ENCODE results near the gene PALLD. TPM values are rescaled to one million over a fixed set of nuclear protein-coding genes. Genes with fewer than 3 reads are reported as not detected.

Gene PALLD
- total RNA-seq, 4 donors from 2014 or later = 58.5 to 164 (median 84.2) TPM

DNA sequence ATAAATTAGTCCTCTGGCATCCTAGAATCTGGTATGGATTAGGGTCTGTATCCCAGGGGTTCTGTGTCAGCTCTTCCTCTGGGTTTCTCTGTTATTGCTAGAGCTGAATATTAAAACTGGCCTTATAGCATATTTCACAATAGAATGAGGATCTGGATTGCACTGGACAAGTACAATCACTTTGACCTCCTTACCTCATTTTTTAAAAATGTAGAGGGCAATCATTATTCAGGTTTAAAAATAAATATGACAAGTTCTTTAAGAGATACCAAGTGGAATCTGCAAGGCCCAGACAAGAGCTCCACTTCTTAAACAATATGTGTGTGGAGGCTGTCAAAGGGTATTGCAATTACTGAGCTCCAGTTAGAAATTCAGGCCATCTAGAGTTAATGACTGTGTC is 1.4 kb downstream of the PALLD start:
- TF ChIP-seq, protein P1, sequence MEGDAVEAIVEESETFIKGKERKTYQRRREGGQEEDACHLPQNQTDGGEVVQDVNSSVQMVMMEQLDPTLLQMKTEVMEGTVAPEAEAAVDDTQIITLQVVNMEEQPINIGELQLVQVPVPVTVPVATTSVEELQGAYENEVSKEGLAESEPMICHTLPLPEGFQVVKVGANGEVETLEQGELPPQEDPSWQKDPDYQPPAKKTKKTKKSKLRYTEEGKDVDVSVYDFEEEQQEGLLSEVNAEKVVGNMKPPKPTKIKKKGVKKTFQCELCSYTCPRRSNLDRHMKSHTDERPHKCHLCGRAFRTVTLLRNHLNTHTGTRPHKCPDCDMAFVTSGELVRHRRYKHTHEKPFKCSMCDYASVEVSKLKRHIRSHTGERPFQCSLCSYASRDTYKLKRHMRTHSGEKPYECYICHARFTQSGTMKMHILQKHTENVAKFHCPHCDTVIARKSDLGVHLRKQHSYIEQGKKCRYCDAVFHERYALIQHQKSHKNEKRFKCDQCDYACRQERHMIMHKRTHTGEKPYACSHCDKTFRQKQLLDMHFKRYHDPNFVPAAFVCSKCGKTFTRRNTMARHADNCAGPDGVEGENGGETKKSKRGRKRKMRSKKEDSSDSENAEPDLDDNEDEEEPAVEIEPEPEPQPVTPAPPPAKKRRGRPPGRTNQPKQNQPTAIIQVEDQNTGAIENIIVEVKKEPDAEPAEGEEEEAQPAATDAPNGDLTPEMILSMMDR (IDR thresholded peaks at IDR 0.05) = no peak
- DNase-seq (ENCODE audit: low spot score) (no peak), ATAC-seq (ENCODE audit: low FRiP score) (no peak)

DNA sequence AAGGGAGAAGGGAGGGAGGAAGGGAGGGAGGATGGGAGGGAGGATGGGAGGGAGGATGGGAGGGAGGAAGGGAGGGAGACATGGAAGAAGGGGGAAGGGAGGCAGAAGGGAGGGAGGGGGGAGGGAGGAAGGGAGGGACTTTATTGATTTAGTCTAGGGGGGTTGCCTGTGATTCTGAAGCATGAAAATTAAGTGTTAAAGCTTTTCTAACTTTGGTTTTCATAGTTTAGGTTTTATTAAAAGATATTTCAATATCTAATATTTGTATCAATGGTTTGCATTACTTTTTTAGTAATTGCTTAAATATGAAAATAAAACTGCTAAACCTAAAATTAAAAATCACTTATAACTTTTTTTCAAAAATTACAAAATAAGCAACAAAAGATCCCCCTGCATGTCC is 2.4 kb downstream of the PALLD start:
- TF ChIP-seq, protein P1 (IDR thresholded peaks at IDR 0.05) = no peak
- DNase-seq (ENCODE audit: low spot score) (no peak), ATAC-seq (ENCODE audit: low FRiP score) (no peak)

DNA sequence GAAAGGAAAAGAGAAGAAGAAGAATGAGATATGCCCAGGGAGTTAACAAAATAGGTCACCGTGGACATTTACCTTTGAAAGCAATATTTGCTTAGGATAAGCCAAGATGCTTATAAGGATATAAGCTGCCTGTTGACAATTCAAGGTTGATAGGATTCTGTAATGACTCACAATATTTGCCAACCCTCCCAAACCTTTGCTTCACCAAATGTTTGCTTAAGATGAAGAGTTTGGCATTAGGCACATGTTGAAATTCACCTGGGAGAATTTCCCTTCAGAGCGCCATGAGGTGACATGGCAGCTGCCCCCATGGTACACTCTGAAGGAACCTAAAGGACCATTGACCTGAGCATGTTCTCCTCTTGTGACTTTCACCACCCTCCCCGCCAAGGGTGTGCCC is 4.6 kb downstream of the PALLD start:
- DNase-seq (ENCODE audit: low spot score) = no peak
- TF ChIP-seq, protein P1 (IDR thresholded peaks at IDR 0.05) = no peak
- no peak for ATAC-seq (ENCODE audit: low FRiP score)

DNA sequence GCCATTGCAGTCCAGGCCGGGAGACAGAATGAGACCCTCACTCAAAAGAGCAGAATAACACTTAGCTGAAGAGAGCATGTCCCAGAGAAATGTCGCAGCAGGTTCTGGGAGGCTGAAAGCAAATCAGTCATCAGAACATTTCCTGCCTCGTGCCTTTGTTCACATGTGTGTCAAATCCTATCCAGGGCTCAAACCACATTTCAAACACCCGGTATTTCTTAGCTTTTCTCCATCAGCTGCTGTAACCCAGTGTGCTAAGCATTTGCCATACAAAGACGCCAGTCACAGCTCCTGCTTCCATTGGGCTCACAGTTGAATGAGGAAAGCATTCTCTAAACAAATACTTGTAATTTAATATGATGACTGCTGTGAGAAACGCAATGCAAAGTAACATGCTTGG is 6.0 kb downstream of the PALLD start:
- DNase-seq (ENCODE audit: low spot score) (no peak), ATAC-seq (ENCODE audit: low FRiP score) (no peak)
- TF ChIP-seq, protein P1 (IDR thresholded peaks at IDR 0.05) = no peak

DNA sequence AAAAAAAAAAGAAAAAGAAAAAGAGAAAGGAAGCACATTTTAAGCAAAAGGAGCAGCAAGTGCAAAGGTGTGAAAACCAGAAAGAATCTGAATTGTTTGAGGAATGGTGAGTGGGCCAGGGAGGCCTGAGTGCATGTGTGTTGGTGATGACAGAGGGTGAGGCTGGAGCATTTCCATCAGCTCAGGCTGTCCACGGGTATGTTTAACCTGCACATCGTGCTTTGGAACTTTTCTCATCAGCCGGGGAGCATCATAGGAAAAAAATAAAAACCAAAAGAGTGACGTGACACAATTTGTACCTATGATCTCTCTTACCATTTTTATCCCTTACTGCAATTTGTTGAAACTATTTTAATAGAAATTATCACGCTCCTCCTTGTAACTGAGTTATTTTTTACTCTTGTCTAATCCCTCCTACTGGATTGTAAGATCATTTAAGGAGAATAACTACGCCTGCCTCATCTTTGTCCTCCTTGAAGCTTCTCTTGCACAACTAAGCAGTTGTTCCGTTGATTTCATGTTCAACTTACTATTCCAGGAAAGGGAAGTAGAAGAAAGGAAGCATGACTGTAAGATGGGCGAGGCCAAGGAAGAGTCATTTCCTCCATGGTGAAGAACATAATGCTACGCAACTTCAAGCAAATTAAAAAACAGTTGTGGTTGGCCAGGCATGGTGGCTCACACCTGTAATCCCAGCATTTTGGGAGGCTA is 7.0 kb downstream of the PALLD start:
- TF ChIP-seq, protein P1 (IDR thresholded peaks at IDR 0.05) = no peak
- no peak for ATAC-seq (ENCODE audit: low FRiP score)
- DNase-seq (ENCODE audit: low spot score) = no peak

DNA sequence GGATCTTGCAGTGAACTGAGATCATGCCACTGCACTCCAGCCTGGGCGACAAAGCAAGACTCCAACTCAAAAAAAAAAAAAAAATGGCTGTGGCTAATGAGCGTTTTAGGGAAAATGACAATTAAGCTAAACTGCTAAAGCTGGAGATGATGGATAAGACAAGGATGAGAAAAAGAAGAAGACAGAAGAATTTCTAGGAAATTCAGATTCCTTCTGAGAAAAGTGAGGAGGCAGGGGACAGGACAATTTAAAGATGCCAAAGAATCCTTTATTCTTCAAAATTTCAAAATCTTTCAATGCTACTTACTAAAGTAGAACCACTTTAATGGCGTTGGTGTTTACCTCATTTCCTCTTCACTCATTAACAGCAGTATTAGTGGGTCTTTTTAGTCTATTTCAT is 7.7 kb downstream of the PALLD start:
- TF ChIP-seq, protein P1 (IDR thresholded peaks at IDR 0.05) = no peak
- ATAC-seq (ENCODE audit: low FRiP score) = no peak
- DNase-seq (ENCODE audit: low spot score) = no peak

DNA sequence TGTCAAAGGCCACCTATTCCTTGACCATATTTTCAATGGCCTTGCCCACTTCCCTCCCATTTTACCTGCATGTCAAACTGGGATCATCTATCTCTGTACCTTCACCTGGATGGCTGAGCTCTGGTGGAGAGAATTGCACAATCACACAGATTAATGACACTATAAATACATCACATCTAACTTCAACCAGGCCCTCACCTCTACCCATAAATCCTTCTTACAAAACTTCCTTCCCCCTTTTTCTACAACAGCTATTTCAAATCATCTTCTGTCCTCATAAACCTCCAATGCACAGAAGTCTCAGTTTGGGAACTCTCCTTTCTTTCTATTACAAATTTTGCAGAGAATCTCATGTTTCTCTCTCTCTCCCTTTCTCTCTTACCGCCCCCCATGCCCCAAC is 9.2 kb downstream of the PALLD start:
- TF ChIP-seq, protein P1 (IDR thresholded peaks at IDR 0.05) = no peak
- DNase-seq (ENCODE audit: low spot score) = no peak
- no peak for ATAC-seq (ENCODE audit: low FRiP score)
